RWPE2 (cell line): ENCODE measurements around the gene LCN10.
"Not testable (repeated sequence)": the region's sequence is repeated elsewhere in the genome, so short reads cannot be mapped to it uniquely, and the experiment has no call there.

Experiments used
- ATAC-seq: fragments of 200-7000 bp; cut with Tn5 transposase; 3 replicates; pipeline ENCODE4 v1.9.1; 2021; ENCODE audit warnings: low read depth
- DNase-seq: peaks from one replicate; pipeline ENCODE4 v3.0.0-alpha.2; 2020; ENCODE audit warnings: low spot score
- H3K27ac ChIP-seq: fragments of 450-650 bp; 2 replicates; pipeline ENCODE4 v1.5.1; 2017; ENCODE audit warnings: mild to moderate bottlenecking; ENCODE audit not compliant: poor library complexity, severe bottlenecking
- H3K27me3 ChIP-seq: fragments of 250-450 bp; sonication (Bioruptor Pico); 2 replicates; pipeline ENCODE4 v1.5.1; 2021; ENCODE audit warnings: mild to moderate bottlenecking, moderate library complexity; ENCODE audit not compliant: insufficient read depth, poor library complexity, severe bottlenecking
- H3K36me3 ChIP-seq: fragments of 250-450 bp; sonication (Bioruptor Pico); 2 replicates; pipeline ENCODE4 v1.5.1; 2020; ENCODE audit warnings: low read depth, mild to moderate bottlenecking, moderate library complexity
- H3K4me1 ChIP-seq: fragments of 250-450 bp; sonication (Bioruptor Pico); 2 replicates; pipeline ENCODE4 v1.5.1; 2021; ENCODE audit warnings: mild to moderate bottlenecking, moderate library complexity; ENCODE audit not compliant: insufficient read depth, poor library complexity, severe bottlenecking
- H3K4me3 ChIP-seq: fragments of 250-450 bp; sonication (Bioruptor Pico); 2 replicates; pipeline ENCODE4 v1.5.1; 2021; ENCODE audit warnings: mild to moderate bottlenecking, moderate library complexity; ENCODE audit not compliant: severe bottlenecking
- H3K9me3 ChIP-seq: fragments of 250-450 bp; sonication (Bioruptor Pico); 2 replicates; pipeline ENCODE4 v1.5.1; 2021; ENCODE audit warnings: mild to moderate bottlenecking, moderate library complexity; ENCODE audit not compliant: severe bottlenecking
- CTCF ChIP-seq: fragments of 450-650 bp; IDR thresholded peaks from one replicate; pipeline ENCODE4 v1.5.1; 2017; ENCODE audit warnings: mild to moderate bottlenecking, moderate library complexity; ENCODE audit not compliant: poor library complexity, severe bottlenecking

The LCN10 gene

GRCh38 chr9:136787690-136788400, 45.1 kb upstream of the LCN10 start:
- peak overlapping the region; percentile 17 for H3K4me3 ChIP-seq
- DNase-seq, result peak; percentile 68
- ATAC-seq, result no peak
- peak; percentile 92 for TF ChIP-seq CTCF
- H3K27ac ChIP-seq, result no peak overlapping the region
- H3K36me3 ChIP-seq, result peaks cover 8% of the 10 kb centered on the region
- H3K9me3 ChIP-seq, result no peaks in the 10 kb centered on the region
- H3K27me3 ChIP-seq, result no peaks in the 10 kb centered on the region
- H3K4me1 ChIP-seq, result peaks cover 9% of the 10 kb centered on the region

- H3K36me3 ChIP-seq, DNase-seq, ATAC-seq, H3K9me3 ChIP-seq, H3K27me3 ChIP-seq, H3K27ac ChIP-seq, H3K4me3 ChIP-seq, H3K4me1 ChIP-seq: not testable (repeated sequence)
Measured at GRCh38 chr9:136786983-136787382, 44.2 kb upstream of the LCN10 start.

- DNase-seq (peak; percentile 19), ATAC-seq (no peak)
- Histone ChIP-seq H3K4me1 (peaks cover 9% of the 10 kb centered on the region), H3K36me3 (no peaks in the 10 kb centered on the region), H3K4me3 (no peak overlapping the region), H3K27me3 (no peaks in the 10 kb centered on the region), H3K9me3 (no peaks in the 10 kb centered on the region), H3K27ac (no peak overlapping the region)
- TF ChIP-seq CTCF, result no peak
Measured at GRCh38 chr9:136786451-136786850, 43.7 kb upstream of the LCN10 start.

- not testable (repeated sequence) for H3K27me3 ChIP-seq, H3K4me1 ChIP-seq, H3K4me3 ChIP-seq, ATAC-seq, H3K27ac ChIP-seq, H3K36me3 ChIP-seq, H3K9me3 ChIP-seq
- peak; percentile 16 for DNase-seq
Measured at GRCh38 chr9:136785565-136786355, 43.0 kb upstream of the LCN10 start.

DNA sequence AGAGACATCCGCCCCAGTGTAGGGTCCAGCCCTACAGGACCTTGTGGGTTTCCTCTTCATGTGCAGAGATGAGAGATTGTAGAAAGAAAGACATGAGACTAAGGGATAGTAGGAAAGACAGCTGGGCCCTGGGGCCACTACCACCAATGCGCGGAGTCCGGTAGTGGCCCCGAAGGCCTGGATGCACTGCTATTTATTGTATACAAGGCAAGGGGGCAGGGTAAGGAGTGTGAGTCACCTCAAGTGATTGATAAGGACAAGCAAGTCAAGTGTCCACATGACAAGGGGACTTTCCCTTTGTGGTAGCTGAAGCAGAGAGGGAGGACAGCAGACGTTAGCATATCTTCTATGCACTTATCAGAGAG, 42.2 kb upstream of the LCN10 start:
- Histone ChIP-seq H3K4me1 (peaks cover 5% of the 10 kb centered on the region), H3K9me3 (no peaks in the 10 kb centered on the region), H3K27me3 (no peaks in the 10 kb centered on the region), H3K4me3 (no peak overlapping the region), H3K36me3 (no peaks in the 10 kb centered on the region), H3K27ac (no peak overlapping the region)
- ATAC-seq, result no peak
- DNase-seq, result no peak
- TF ChIP-seq CTCF, result no peak
